MM.1S (cell line): Measurements from ENCODE around the gene LEMD2.

Experiments used
- DNase-seq: peaks from one replicate; pipeline ENCODE4 v3.0.0-alpha.2; 2015
- H2AFZ ChIP-seq: fragments of 300-600 bp; sonication (generic); 2 replicates; pipeline ENCODE4 v1.6.0; 2016; ENCODE audit warnings: antibody characterized with exemption, low read length
- H3F3A ChIP-seq: fragments of 300-600 bp; sonication (generic); 2 replicates; pipeline ENCODE4 v1.6.1; 2016; ENCODE audit warnings: mild to moderate bottlenecking, antibody characterized with exemption, low read length, moderate library complexity, mixed read lengths; ENCODE audit not compliant: insufficient read depth
- H3K27ac ChIP-seq: fragments of 300-600 bp; sonication (generic); 2 replicates; pipeline ENCODE4 v1.5.1; 2016; ENCODE audit warnings: mild to moderate bottlenecking, low read length
- H3K27me3 ChIP-seq: fragments of 300-600 bp; sonication (generic); replicated peaks from 2 replicates; pipeline ENCODE4 v1.6.0; 2016; ENCODE audit warnings: low read length; ENCODE audit not compliant: insufficient read depth
- H3K36me3 ChIP-seq: fragments of 300-600 bp; sonication (generic); replicated peaks from 2 replicates; pipeline ENCODE4 v1.6.1; 2016; ENCODE audit warnings: mild to moderate bottlenecking, low read length, mixed read lengths; ENCODE audit not compliant: insufficient read depth
- H3K4me1 ChIP-seq: fragments of 300-600 bp; sonication (generic); 2 replicates; pipeline ENCODE4 v1.6.1; 2016; ENCODE audit warnings: low read length, mixed read lengths
- H3K4me2 ChIP-seq: fragments of 300-600 bp; sonication (generic); 2 replicates; pipeline ENCODE4 v1.6.0; 2016; ENCODE audit warnings: low read depth, low read length
- H3K4me3 ChIP-seq: fragments of 300-600 bp; sonication (generic); 2 replicates; pipeline ENCODE4 v1.5.1; 2016; ENCODE audit warnings: low read length, mixed read lengths
- H3K79me2 ChIP-seq: fragments of 300-600 bp; sonication (generic); 2 replicates; pipeline ENCODE4 v1.6.1; 2016; ENCODE audit warnings: mixed run types, low read length, mixed read lengths
- H3K9ac ChIP-seq: fragments of 300-600 bp; sonication (generic); 2 replicates; pipeline ENCODE4 v1.6.1; 2016; ENCODE audit warnings: low read length, mixed read lengths
- H3K9me2 ChIP-seq: fragments of 300-600 bp; sonication (generic); replicated peaks from 2 replicates; pipeline ENCODE4 v1.6.1; 2016; ENCODE audit warnings: mild to moderate bottlenecking, low read length, mixed read lengths; ENCODE audit not compliant: insufficient read depth
- H3K9me3 ChIP-seq: fragments of 300-600 bp; sonication (generic); replicated peaks from 2 replicates; pipeline ENCODE4 v1.6.1; 2016; ENCODE audit warnings: mild to moderate bottlenecking, low read length, mixed read lengths; ENCODE audit not compliant: insufficient read depth
- H4K20me1 ChIP-seq: fragments of 300-600 bp; sonication (generic); 2 replicates; pipeline ENCODE4 v1.6.1; 2016; ENCODE audit warnings: mild to moderate bottlenecking, low read length, moderate library complexity, mixed read lengths; ENCODE audit not compliant: insufficient read depth
- EZH2 ChIP-seq: fragments of 300-600 bp; sonication (generic); optimal IDR thresholded peaks from 2 replicates; pipeline ENCODE3; 2017; ENCODE audit warnings: low read depth, mild to moderate bottlenecking, antibody characterized with exemption, low read length, mixed read lengths
- EZH2phosphoT487 ChIP-seq: fragments of 300-600 bp; sonication (generic); IDR thresholded peaks from 2 replicates; pipeline ENCODE4 v1.6.1; 2018; ENCODE audit warnings: antibody characterized with exemption, low read length
- TF ChIP-seq, protein P1 (sequence below): fragments of 300-600 bp; sonication (generic); IDR thresholded peaks from 2 replicates; pipeline ENCODE4 v1.5.1; 2016; ENCODE audit warnings: antibody characterized with exemption, low read length, mixed read lengths

Gene LEMD2

DNA sequence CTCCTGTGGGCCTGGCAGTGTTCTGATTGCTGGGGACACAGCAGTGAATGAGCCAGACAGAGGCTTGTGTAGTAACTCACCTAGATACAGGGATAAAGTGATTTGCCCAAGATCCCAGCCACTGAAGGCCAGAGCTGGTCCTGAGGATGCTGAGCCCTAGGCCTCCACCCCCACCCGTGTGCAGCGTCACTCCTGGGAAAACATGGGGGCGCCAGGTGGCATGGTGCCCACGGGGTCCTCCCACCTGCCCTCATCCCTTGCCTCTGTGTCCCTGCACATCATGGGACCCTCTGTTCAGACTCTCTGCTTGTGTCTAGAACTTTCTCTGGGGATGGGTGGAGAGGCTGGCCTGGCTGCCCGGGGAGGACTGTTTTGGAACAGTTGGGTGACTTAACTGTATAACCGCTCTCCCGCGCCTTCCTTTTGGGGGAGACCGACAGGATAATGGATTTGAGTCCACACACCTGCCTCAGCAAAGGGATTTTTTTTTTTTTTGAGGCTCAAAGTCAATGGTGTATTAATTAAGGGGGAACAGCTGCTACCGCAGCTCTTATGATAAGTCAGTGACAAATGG is 19.6 kb downstream of the LEMD2 start:
- no peaks in the 10 kb centered on the region for H3K79me2 ChIP-seq
- no peak overlapping the region for H3K27ac ChIP-seq
- no peaks in the 10 kb centered on the region for H3K36me3 ChIP-seq
- H2AFZ ChIP-seq = 0 out of 2 replicates have a peak overlapping the region, but pooled peaks have one; percentile 44
- no peak overlapping the region for H3K4me3 ChIP-seq
- H3F3A ChIP-seq = no peaks in the 10 kb centered on the region
- no peak overlapping the region for H3K9ac ChIP-seq
- no peak for DNase-seq
- H4K20me1 ChIP-seq = no peaks in the 10 kb centered on the region
- no peaks in the 10 kb centered on the region for H3K9me2 ChIP-seq
- peak overlapping the region; percentile 26; the same call in 1 of the 2 replicates for H3K4me2 ChIP-seq
- no peaks in the 10 kb centered on the region for H3K4me1 ChIP-seq
- no peaks in the 10 kb centered on the region for H3K9me3 ChIP-seq
- H3K27me3 ChIP-seq = peaks cover 25% of the 10 kb centered on the region; the same call in 1 of the 2 replicates
- TF ChIP-seq, protein P1, sequence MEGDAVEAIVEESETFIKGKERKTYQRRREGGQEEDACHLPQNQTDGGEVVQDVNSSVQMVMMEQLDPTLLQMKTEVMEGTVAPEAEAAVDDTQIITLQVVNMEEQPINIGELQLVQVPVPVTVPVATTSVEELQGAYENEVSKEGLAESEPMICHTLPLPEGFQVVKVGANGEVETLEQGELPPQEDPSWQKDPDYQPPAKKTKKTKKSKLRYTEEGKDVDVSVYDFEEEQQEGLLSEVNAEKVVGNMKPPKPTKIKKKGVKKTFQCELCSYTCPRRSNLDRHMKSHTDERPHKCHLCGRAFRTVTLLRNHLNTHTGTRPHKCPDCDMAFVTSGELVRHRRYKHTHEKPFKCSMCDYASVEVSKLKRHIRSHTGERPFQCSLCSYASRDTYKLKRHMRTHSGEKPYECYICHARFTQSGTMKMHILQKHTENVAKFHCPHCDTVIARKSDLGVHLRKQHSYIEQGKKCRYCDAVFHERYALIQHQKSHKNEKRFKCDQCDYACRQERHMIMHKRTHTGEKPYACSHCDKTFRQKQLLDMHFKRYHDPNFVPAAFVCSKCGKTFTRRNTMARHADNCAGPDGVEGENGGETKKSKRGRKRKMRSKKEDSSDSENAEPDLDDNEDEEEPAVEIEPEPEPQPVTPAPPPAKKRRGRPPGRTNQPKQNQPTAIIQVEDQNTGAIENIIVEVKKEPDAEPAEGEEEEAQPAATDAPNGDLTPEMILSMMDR = no peak

DNA sequence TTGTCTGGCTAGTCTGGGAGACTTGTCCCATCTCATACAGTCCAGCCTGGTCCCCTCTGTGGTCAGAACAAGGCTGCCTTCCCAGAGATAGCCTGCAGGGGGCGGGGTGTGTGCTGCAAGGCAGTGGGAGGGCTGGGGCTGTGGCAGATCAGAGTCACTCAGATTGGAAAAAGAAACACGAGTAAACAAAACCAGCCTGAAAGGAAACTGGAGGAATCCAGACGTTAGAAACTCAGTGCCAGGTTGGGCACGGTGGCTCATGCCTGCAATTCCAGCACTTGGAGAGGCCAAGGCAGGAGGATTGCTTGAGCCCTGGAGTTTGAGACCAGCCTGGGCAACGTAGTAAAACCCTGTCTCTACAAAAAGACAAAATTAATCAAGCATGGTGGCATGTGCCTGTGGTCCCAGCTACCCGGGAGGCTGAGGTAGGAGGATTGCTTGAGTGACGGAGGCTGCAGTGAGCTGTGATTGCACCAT is 20.2 kb downstream of the LEMD2 start:
- H4K20me1 ChIP-seq = no peaks in the 10 kb centered on the region
- no peak overlapping the region for H3K9ac ChIP-seq
- H3K36me3 ChIP-seq = no peaks in the 10 kb centered on the region
- H3K4me1 ChIP-seq = no peaks in the 10 kb centered on the region
- H3F3A ChIP-seq = no peaks in the 10 kb centered on the region
- H2AFZ ChIP-seq = peak overlapping the region; percentile 44
- H3K27ac ChIP-seq = no peak overlapping the region
- DNase-seq = peak; percentile 64
- H3K4me3 ChIP-seq = no peak overlapping the region
- peak overlapping the region; percentile 26; the same call in 1 of the 2 replicates for H3K4me2 ChIP-seq
- no peaks in the 10 kb centered on the region for H3K79me2 ChIP-seq
- TF ChIP-seq EZH2 = no peak
- no peak for TF ChIP-seq EZH2phosphoT487
- TF ChIP-seq, protein P1 = peak; percentile 87
- no peaks in the 10 kb centered on the region for H3K9me2 ChIP-seq
- H3K27me3 ChIP-seq = peaks cover 27% of the 10 kb centered on the region; the same call in 1 of the 2 replicates
- no peaks in the 10 kb centered on the region for H3K9me3 ChIP-seq

DNA sequence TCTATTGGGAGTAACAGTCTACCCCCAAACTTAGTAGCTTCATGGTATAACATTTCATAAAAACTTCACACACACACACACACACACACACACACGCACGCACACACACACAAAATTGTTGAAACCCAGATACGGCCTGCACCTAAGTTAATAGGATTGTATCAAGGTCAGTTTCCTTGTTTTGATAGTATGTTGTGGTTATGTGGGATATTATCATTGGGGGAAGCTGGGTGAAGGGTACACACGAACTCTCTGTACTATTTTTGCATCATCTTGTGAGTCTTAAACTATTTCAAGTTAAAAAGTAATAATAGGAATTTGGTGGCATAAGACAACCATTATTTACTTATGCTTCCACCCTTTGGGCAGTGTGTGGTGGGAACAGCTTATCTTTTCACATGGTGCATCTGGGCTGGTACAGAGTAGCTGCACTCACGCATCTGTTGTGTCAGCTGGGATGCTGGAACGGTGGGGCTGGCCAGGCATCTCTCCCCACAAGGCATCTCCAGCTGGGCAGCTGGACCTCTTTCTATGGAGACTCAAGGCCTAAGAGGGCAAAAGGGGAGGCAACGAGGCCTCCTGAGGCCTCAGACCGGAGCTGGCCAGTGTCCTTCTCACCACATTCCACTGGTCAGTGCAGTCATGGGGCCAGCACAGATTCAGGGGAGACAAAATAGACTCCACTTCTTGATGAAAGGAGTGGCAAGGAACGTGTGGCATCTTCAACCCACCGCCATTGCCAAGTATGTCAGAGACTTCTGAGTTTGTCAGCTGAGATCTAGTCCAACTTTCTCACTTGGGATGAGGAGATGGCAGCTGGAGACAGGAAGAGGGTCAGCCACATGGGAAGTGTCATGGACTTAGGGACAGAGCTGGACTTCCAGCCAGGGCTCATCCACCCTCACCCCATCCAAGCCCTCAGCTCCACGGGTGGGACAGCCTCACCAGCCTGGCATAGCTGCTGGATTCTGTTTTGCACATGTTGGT is 21.7 kb downstream of the LEMD2 start:
- H3K4me1 ChIP-seq = no peaks in the 10 kb centered on the region
- H3K9ac ChIP-seq = no peak overlapping the region
- no peak for DNase-seq
- peaks cover 30% of the 10 kb centered on the region; the same call in 1 of the 2 replicates for H3K27me3 ChIP-seq
- no peaks in the 10 kb centered on the region for H3K79me2 ChIP-seq
- no peak overlapping the region for H2AFZ ChIP-seq
- H3K4me2 ChIP-seq = no peak overlapping the region
- no peaks in the 10 kb centered on the region for H3K9me3 ChIP-seq
- TF ChIP-seq, protein P1 = no peak
- TF ChIP-seq EZH2 (no peak), EZH2phosphoT487 (no peak)
- H4K20me1 ChIP-seq = no peaks in the 10 kb centered on the region
- H3F3A ChIP-seq = no peaks in the 10 kb centered on the region
- H3K36me3 ChIP-seq = no peaks in the 10 kb centered on the region
- H3K4me3 ChIP-seq = no peak overlapping the region
- H3K27ac ChIP-seq = no peak overlapping the region
- H3K9me2 ChIP-seq = no peaks in the 10 kb centered on the region
